ENCODE measurements around the gene C1orf185.
"Not testable (repeated sequence)": the region's sequence is repeated elsewhere in the genome, so short reads cannot be mapped to it uniquely, and the experiment has no call there.

- not testable (repeated sequence) for TF ChIP-seq CTCF, POLR2A (IDR thresholded peaks at IDR 0.05)
Observed at GRCh38 chr1:51162560-51162959, 60.5 kb downstream of the C1orf185 start.

Data from uterus (tissue), 2 donors.